Heart left ventricle (tissue), 16 donors: Measurements from ENCODE around the gene KLHL9. TPM values are rescaled to one million over a fixed set of nuclear protein-coding genes. Genes with fewer than 3 reads are reported as not detected.

ENCODE experiments used
- ATAC-seq, 4 donors: fragments of 200-7000 bp; cut with Tn5 transposase; one replicate each; pipeline ENCODE4 v1.9.1; 2020 to 2022; ENCODE audit warnings: moderate library complexity in 4 of 4, mild to moderate bottlenecking in 3 of 4, moderate number of reproducible peaks in 1 of 4
- DNase-seq, 5 donors: peaks; one replicate each; pipeline ENCODE4 v3.0.0-alpha.2; 2020
- H3K27ac ChIP-seq, 12 donors: fragments of 200-600 bp; sonication (generic) in 4 of 12; one replicate each; pipeline versions ENCODE4 v1.5.0 to v1.8.0; 2016 to 2022; ENCODE audit warnings: mild to moderate bottlenecking in 2 of 12
- H3K27me3 ChIP-seq, 9 donors: fragments of 200-600 bp; sonication (generic) in 2 of 9; one replicate each; pipeline versions ENCODE4 v1.5.1 to v1.8.0; 2016 to 2022; ENCODE audit warnings: mild to moderate bottlenecking in 3 of 9
- H3K36me3 ChIP-seq, 9 donors: fragments of 200-600 bp; sonication (generic) in 2 of 9; one replicate each; pipeline versions ENCODE4 v1.5.0 to v1.8.0; 2018 to 2022; ENCODE audit warnings: mild to moderate bottlenecking in 2 of 9
- H3K4me1 ChIP-seq, 12 donors: fragments of 200-600 bp; sonication (generic) in 4 of 12; one replicate each; pipeline versions ENCODE4 v1.5.0 to v1.8.0; 2016 to 2022; ENCODE audit warnings: mild to moderate bottlenecking in 3 of 12
- H3K4me3 ChIP-seq, 12 donors: fragments of 200-600 bp; sonication (generic) in 4 of 12; one replicate each; pipeline versions ENCODE4 v1.5.0 to v1.8.0; 2017 to 2022; ENCODE audit warnings: mild to moderate bottlenecking in 9 of 12, moderate library complexity in 4 of 12
- H3K9me3 ChIP-seq, 12 donors: fragments of 200-600 bp; sonication (generic) in 4 of 12; one replicate each; pipeline versions ENCODE4 v1.5.0 to v1.8.0; 2016 to 2022; ENCODE audit warnings: mild to moderate bottlenecking in 1 of 12
- POLR2A ChIP-seq, 2 donors: fragments of 450-650 bp; IDR thresholded peaks; one replicate each; pipeline ENCODE4 v1.6.1; 2017; ENCODE audit warnings: antibody characterized with exemption in 2 of 2, mild to moderate bottlenecking in 2 of 2, moderate library complexity in 2 of 2
- WGBS, 4 donors: extraction: QIAGEN DNeasy Blood & Tissue Kit in 2 of 4; methylation state at CpG; one replicate each; pipeline versions ENCODE4 v1.1.5 to v1.1.7; 2013 to 2018; 5-methylcytosine and 5-hydroxymethylcytosine counted together
- intact Hi-C, 10 donors: fragments of 100-400 bp; cut with DNase I; formaldehyde crosslinking; loops; one replicate each; pipeline versions ENCODE4 v1.11.1 to v1.14.2; 2022
- polyA plus RNA-seq, 2 donors: library from polyadenylated mRNA; stranded (reverse); fragments of 200-250 nt; gene quantifications; one replicate each; pipeline ENCODE4 v1.2.3, GENCODE V29; 2013
- total RNA-seq, 9 donors: library from RNA; depleted of rRNA in 2 of 9; stranded (reverse); fragments of >200 nt in 2 of 9; fragmentation: NEBNext Ultra II Directional in 3 of 9; extraction: Animal tissue kit (Norgen Biotek cat#: 25700) in 3 of 9; gene quantifications; one replicate each; pipeline versions ENCODE4 v1.1.0 to v1.2.4, GENCODE V29; 2016 to 2023
- TF ChIP-seq, protein P1 (sequence below), 12 donors: fragments of 200-600 bp; sonication (generic) in 4 of 12; IDR thresholded peaks; one replicate each; pipeline versions ENCODE4 v1.5.0 to v1.8.0; 2018 to 2022; ENCODE audit warnings: antibody characterized with exemption in 12 of 12, mild to moderate bottlenecking in 5 of 12
- donor health status: ischemic (EF 13 %, LVEDD 7.1; RV severe dilation, severe dysfunction).
- donor health status: healthy with polysubstance abuse.
- donor health status: DM: no; HTN: yes; CAD: no.
- donor health status: DM: no; HTN: no; CAD: no.
- donor health status: ischemic (EF 25% LVEDD 6.9; RV normal size, moderate dysfunction).
- donor health status: ischemic (EF 25% LVEDD 5.7; RV mildly dilated, moderate dysfunction).
- donor health status: healthy.
- donor health status: DM: yes; HTN: yes; CAD: no.
- donor health status: ischemic (EF 35%, LVEDD 5.7; RV mildly dilated, moderate dysfunction).
- donor health status: nonischemic (EF 11% LVEDD 7.7; RV severe dilation, severe dysfunction).
- donor health status: DM: yes; HTN: yes; CAD: no.
- donor health status: PGD.
- donor health status: ischemic (EF 29% LVEDD 5.4; RV normal size, mild dysfunction).
- donor health status: nonischemic (EF 23%, LVEDD 6.1; RV moderate dilation, normal function).

KLHL9 gene
- total and polyA plus RNA-seq, 11 donors: 4.4 to 15.1 (median 11.8) TPM

DNA sequence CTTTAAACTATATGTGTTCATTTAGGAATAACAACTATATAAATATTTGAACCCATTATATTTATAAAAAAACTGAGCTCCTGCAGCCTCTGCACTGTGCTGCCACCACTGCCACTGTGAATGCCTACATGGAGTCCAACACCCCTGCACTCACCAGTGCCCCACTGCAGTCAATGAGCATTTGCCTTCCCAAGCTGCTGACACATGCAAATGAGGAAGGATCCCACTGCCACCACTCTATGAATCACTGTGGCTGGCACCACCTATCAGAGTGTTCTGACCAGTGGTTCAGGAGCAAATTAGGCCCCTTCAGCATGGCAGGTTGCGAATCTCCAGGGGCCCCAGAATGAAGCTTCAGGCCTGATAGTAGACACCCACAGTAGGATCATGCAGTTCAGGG lies 39.2 kb downstream of the KLHL9 start:
- no peak for DNase-seq

DNA sequence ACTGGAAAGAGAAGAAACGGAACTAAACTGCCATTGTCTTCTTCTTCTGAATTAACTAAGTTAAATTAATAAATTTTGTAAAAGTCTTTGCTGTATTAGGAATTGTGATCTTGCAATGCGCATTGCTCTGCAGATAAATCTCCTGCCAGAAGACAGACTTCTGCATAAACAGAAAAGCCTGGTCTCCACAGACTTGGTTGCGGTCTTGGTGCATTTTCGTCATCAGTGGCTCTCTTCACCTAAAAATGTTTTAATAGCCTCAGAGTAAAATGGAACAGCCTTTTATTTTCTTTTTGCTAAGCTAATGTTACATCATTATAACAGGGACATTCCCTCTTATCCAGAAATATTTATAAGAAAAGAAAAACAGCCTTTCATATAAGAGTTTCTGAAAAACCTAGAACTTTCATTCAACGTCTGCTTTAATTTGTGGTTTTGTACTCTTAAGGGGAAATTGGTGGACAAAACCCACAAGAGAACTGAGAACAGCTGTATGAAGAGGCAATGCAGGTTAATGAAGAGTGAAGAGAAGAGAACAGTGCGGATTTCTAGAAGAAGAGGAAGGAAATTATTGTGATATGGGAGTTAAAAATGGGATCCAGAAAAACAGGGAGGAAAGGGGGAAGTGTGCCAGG lies 40.2 kb downstream of the KLHL9 start:
- 43 to 67% (median 59%) methylated on average over 6 of the region's 6 CpGs for WGBS, 4 donors
- TF ChIP-seq POLR2A (IDR thresholded peaks at IDR 0.05): no peak
- TF ChIP-seq, protein P1, sequence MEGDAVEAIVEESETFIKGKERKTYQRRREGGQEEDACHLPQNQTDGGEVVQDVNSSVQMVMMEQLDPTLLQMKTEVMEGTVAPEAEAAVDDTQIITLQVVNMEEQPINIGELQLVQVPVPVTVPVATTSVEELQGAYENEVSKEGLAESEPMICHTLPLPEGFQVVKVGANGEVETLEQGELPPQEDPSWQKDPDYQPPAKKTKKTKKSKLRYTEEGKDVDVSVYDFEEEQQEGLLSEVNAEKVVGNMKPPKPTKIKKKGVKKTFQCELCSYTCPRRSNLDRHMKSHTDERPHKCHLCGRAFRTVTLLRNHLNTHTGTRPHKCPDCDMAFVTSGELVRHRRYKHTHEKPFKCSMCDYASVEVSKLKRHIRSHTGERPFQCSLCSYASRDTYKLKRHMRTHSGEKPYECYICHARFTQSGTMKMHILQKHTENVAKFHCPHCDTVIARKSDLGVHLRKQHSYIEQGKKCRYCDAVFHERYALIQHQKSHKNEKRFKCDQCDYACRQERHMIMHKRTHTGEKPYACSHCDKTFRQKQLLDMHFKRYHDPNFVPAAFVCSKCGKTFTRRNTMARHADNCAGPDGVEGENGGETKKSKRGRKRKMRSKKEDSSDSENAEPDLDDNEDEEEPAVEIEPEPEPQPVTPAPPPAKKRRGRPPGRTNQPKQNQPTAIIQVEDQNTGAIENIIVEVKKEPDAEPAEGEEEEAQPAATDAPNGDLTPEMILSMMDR (IDR thresholded peaks at IDR 0.05): no peak
- H3K36me3 ChIP-seq: no peaks in the 10 kb centered on the region
- no peak overlapping the region for H3K4me3 ChIP-seq
- no peak overlapping the region for H3K27ac ChIP-seq
- no peak for ATAC-seq
- no peak for DNase-seq
- peaks cover 0 to 8% (median 0%) of the 10 kb centered on the region in 9 donors for H3K27me3 ChIP-seq
- intact Hi-C loops: no loop called here
- H3K9me3 ChIP-seq: no peaks in the 10 kb centered on the region
- H3K4me1 ChIP-seq: peaks cover 0 to 8% (median 0%) of the 10 kb centered on the region in 12 donors

More for the DNA sequence above, 39.2 kb downstream of the KLHL9 start:
- no peak for TF ChIP-seq POLR2A (IDR thresholded peaks at IDR 0.05)
- TF ChIP-seq, protein P1 (IDR thresholded peaks at IDR 0.05): no peak
- WGBS, 4 donors: 55 to 77% (median 76%) methylated on average over 1 of the region's 1 CpG
- H3K27me3 ChIP-seq: peaks cover 0 to 8% (median 0%) of the 10 kb centered on the region in 9 donors
- H3K4me3 ChIP-seq: no peak overlapping the region
- no peaks in the 10 kb centered on the region for H3K36me3 ChIP-seq
- intact Hi-C loops: no loop called here
- H3K27ac ChIP-seq: no peak overlapping the region
- H3K9me3 ChIP-seq: no peaks in the 10 kb centered on the region
- no peak for ATAC-seq
- peaks cover 0 to 8% (median 0%) of the 10 kb centered on the region in 12 donors for H3K4me1 ChIP-seq

DNA sequence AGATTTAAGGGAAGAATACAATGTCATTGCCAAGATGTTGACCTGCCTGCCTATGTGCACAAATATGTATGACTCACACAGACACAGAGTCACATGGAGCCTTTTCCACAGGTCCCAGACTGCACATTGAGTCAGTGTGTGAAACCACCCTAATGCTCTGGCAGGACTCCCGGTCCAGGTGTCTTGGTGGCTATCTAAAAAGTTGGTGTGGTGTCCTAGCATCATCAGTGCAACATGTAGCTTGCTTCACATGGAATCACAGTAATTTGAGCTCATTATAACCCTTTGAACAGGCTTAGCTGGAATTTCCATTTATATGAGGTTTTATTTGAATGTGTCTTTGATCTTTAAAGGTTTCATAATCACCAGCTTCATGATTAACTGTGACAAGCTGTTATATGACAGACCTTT lies 40.8 kb downstream of the KLHL9 start:
- intact Hi-C loops: no loop called here
- Histone ChIP-seq H3K27ac (no peak overlapping the region), H3K9me3 (no peaks in the 10 kb centered on the region), H3K36me3 (no peaks in the 10 kb centered on the region), H3K4me3 (no peak overlapping the region), H3K4me1 (peaks cover 0 to 8% (median 0%) of the 10 kb centered on the region in 12 donors), H3K27me3 (peaks cover 0 to 8% (median 0%) of the 10 kb centered on the region in 9 donors)
- 78 to 82% (median 81%) methylated on average over 1 of the region's 1 CpG for WGBS, 4 donors
- DNase-seq (no peak), ATAC-seq (no peak)
- no peak for TF ChIP-seq POLR2A (IDR thresholded peaks at IDR 0.05)
- TF ChIP-seq, protein P1 (IDR thresholded peaks at IDR 0.05): no peak

DNA sequence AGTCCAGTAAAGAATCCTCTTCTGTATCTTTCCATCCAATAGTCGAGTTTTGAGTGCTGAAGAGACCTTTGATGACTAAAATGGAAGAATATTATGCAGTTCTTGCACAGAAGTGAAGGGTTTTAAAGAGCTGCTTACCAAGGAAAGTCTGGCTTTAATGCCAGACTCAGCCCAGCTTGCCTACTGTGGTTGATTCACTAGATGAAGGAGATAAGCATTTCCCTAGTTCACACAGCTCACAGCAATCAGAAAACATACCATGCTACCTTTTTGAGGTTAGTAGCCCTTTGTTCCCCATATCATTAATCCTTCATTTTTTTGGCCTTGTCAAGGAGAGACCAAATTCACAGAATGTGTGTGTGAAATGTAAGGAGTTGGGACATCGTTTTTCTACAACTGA lies 45.4 kb downstream of the KLHL9 start:
- no peak for TF ChIP-seq POLR2A (IDR thresholded peaks at IDR 0.05)
- TF ChIP-seq, protein P1 (IDR thresholded peaks at IDR 0.05): no peak
- 27 to 37% (median 28%) methylated on average over 2 of the region's 2 CpGs for WGBS, 4 donors
- H3K4me3 ChIP-seq: no peak overlapping the region
- no peak for DNase-seq
- no peaks in the 10 kb centered on the region for H3K9me3 ChIP-seq
- no peak overlapping the region for H3K27ac ChIP-seq
- no peak for ATAC-seq
- H3K4me1 ChIP-seq: no peaks in the 10 kb centered on the region
- H3K27me3 ChIP-seq: peaks cover 0 to 8% (median 0%) of the 10 kb centered on the region in 9 donors
- intact Hi-C loops: no loop called here
- H3K36me3 ChIP-seq: no peaks in the 10 kb centered on the region
